ENCODE data around the gene MAN1C1.

DNA sequence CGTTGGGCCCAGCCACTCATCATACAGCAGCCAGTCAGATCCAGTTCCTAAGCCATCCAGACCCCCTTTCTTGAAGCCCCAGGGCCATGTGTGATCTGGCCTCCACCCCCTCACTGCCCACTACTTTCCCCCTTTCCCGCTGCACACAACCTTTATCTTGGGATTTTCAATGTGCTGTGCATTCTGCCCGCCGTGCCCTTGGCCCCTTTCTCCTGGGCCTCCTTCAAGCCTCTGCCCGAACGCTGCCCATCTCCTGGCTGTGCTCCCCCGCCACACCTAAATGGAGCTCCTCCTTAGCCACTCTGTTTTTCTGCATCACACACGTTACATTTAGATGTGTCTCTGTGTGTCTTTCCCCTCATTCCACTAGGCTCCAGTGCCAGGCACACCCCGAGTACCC lies 116.7 kb downstream of the MAN1C1 start:
- TF ChIP-seq POLR2A (IDR thresholded peaks at IDR 0.05) (no peak), POLR2AphosphoS5 (IDR thresholded peaks at IDR 0.05) (no peak)
- TF ChIP-seq, protein P1, sequence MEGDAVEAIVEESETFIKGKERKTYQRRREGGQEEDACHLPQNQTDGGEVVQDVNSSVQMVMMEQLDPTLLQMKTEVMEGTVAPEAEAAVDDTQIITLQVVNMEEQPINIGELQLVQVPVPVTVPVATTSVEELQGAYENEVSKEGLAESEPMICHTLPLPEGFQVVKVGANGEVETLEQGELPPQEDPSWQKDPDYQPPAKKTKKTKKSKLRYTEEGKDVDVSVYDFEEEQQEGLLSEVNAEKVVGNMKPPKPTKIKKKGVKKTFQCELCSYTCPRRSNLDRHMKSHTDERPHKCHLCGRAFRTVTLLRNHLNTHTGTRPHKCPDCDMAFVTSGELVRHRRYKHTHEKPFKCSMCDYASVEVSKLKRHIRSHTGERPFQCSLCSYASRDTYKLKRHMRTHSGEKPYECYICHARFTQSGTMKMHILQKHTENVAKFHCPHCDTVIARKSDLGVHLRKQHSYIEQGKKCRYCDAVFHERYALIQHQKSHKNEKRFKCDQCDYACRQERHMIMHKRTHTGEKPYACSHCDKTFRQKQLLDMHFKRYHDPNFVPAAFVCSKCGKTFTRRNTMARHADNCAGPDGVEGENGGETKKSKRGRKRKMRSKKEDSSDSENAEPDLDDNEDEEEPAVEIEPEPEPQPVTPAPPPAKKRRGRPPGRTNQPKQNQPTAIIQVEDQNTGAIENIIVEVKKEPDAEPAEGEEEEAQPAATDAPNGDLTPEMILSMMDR (IDR thresholded peaks at IDR 0.05): no peak
